HG03139 (cell line): ENCODE measurements around the gene GPR139.

Experiments used
- ATAC-seq: cut with Tn5 transposase; IDR thresholded peaks from one replicate; pipeline ENCODE4 v1.9.1; 2021; ENCODE audit not compliant: unreplicated experiment

GPR139 gene

GRCh38 chr16:19984135-19984534 lies 89.6 kb downstream of the GPR139 start:
- no peak for ATAC-seq
